Brain microvascular endothelial cell (primary cell): ENCODE results near the gene IGFBP2.

Source experiments
- DNase-seq: peaks from one replicate; pipeline ENCODE4 v3.0.0-alpha.2; 2020
- H3K27ac ChIP-seq: fragments of 250-450 bp; sonication (Bioruptor Pico); 2 replicates; pipeline ENCODE4 v1.5.1; 2020; ENCODE audit warnings: mild to moderate bottlenecking, moderate library complexity
- H3K27me3 ChIP-seq: fragments of 250-450 bp; sonication (Bioruptor Pico); replicated peaks from 2 replicates; pipeline ENCODE4 v1.5.1; 2020; ENCODE audit warnings: mild to moderate bottlenecking
- H3K36me3 ChIP-seq: fragments of 250-450 bp; sonication (Bioruptor Pico); replicated peaks from 2 replicates; pipeline ENCODE4 v1.5.1; 2020; ENCODE audit warnings: mild to moderate bottlenecking
- H3K4me3 ChIP-seq: 2 replicates; pipeline ENCODE4 v1.5.1; 2011; ENCODE audit warnings: low read depth, mild to moderate bottlenecking, control low read depth, low read length, moderate library complexity
- in situ Hi-C: cut with HindIII; loops from 2 replicates; pipeline ENCODE4 v1.10.0; 2017; ENCODE audit warnings: low sequenced_read_pairs, low pct_ligation_motif_present
- TF ChIP-seq, protein P1 (sequence below): IDR thresholded peaks from 2 replicates; pipeline ENCODE4 v1.5.1; 2011; ENCODE audit warnings: low read depth, mild to moderate bottlenecking, moderate library complexity, low read length, control low read depth, inconsistent platforms; ENCODE audit errors: missing control alignments

Gene IGFBP2

DNA sequence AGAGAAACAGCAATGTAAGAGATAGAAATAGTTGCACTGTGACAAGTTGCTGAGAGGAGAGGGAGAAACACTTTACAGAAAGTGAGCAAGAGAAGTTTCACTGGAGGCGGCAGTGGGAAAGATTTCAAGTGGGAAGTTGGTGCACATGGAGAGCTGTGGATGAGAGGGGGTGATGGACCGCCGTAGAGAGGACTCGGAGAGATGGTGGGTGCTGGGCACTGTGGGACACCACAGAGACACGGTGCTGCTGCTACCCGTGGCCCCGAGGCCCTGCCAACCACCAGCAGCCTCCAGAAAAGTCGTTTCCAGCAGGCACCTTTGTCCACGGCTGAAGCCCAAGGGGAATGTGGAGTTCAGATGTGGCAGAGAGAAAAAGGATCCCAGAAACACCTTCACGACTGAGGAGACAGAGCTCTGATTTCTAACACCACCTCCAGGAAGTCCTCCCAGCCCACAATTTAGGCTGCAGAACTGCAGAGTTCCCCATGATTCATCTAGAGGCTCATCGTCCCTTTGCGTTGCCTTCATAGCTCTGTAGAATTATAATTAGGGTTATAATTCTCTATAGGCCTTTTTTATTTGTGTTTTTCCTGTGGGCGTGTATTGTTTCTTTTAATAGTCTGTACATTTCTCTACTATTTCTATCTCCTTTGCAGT is 15.9 kb upstream of the IGFBP2 start:
- no peaks in the 10 kb centered on the region for H3K27me3 ChIP-seq
- H3K27ac ChIP-seq: no peak overlapping the region
- no peak overlapping the region for H3K4me3 ChIP-seq
- TF ChIP-seq, protein P1, sequence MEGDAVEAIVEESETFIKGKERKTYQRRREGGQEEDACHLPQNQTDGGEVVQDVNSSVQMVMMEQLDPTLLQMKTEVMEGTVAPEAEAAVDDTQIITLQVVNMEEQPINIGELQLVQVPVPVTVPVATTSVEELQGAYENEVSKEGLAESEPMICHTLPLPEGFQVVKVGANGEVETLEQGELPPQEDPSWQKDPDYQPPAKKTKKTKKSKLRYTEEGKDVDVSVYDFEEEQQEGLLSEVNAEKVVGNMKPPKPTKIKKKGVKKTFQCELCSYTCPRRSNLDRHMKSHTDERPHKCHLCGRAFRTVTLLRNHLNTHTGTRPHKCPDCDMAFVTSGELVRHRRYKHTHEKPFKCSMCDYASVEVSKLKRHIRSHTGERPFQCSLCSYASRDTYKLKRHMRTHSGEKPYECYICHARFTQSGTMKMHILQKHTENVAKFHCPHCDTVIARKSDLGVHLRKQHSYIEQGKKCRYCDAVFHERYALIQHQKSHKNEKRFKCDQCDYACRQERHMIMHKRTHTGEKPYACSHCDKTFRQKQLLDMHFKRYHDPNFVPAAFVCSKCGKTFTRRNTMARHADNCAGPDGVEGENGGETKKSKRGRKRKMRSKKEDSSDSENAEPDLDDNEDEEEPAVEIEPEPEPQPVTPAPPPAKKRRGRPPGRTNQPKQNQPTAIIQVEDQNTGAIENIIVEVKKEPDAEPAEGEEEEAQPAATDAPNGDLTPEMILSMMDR: no peak
- no peak for DNase-seq
- in situ Hi-C loops: no loop called here
- H3K36me3 ChIP-seq: no peaks in the 10 kb centered on the region

DNA sequence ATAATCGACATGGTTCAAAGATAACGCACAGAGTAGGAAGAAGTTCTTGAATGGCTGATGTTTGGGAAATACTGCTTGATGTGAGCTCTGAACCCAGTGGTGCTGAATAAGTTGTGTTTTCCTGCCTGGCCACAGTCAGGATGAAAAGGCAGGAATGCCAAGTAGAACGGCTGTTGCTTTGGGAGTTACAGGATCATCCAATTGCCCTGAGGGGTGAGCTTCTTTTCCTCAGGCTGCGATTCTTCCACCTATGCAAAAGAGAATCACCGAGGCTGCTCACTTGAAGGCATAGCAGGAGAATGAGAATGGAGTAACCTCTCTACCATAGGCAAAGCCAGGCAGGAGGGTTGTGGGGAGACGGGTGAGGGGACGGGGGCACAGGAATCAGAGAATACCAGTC is 14.4 kb upstream of the IGFBP2 start:
- no peak overlapping the region for H3K27ac ChIP-seq

DNA sequence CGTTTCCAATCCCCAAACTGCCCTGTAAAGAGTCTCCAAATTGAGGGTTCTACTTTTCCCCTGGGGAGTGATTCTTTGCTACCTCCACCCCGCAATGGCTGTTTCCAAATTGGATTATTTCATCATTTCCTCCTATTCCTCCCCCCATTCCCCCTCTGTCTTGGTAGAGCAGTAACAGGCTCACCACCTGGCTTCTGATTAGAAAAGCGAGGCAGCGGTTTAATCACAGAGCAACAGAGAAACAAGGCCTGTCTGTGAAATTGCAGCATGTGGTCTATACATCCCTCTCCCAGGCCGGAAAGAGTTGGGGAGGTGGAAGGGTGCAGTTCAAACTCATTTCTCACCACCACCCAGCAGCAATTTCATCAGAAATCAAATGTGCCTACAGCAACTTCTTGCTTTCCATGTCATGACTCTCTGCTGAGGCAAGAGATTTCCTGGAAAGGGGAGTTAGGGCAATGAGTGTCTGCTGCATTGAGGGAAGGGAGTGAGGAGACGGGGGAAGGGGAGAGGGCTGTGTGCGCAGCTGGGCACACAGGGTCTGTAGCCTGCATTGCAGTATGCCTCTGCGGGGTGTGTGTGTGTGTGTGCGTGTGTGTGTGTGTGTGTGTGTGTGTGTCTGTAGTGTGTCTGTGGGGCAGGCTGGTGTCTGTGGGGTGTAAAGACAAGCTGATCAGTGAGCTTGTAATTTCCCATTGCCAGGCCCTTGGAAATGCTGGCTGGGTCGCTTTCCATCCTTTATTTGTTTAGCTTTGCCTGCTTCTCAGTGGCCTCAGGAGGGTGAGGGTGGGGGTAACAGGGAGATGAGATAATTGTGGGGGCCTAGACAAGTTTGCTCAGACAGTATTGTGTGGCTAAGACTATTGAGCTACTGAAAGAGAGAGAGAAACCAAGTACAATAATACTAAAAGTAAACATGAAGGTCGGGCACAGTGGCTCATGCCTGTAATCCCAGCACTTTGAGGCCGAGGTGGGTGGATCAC is 13.5 kb upstream of the IGFBP2 start:
- Histone ChIP-seq H3K27ac (no peak overlapping the region), H3K27me3 (no peaks in the 10 kb centered on the region), H3K4me3 (no peak overlapping the region), H3K36me3 (no peaks in the 10 kb centered on the region)
- DNase-seq: no peak
- in situ Hi-C loops: no loop called here
- TF ChIP-seq, protein P1: no peak

More for the DNA sequence above, 14.4 kb upstream of the IGFBP2 start:
- DNase-seq: no peak
- TF ChIP-seq, protein P1: no peak
- in situ Hi-C loops: no loop called here
- Histone ChIP-seq H3K27me3 (no peaks in the 10 kb centered on the region), H3K4me3 (no peak overlapping the region), H3K36me3 (no peaks in the 10 kb centered on the region)

DNA sequence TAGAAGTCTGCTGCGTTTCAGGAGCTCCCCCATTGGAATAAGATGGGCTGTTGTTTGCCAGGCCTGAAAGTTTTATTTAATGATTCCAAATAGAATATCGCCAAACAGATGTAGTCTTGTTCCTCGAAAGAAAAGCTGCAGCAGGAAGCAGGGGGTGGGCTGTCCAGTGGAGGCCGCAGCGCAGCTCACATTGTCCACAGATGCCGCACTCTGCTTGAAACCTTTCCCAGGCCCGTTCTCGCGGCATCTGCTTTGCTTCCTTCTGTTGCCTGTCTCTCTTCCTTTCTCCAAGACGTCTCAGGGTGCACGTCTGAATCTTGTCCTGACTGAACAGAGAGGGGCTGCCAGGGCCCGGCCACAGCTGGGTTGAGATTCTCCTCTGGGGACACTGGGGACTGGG is 12.4 kb upstream of the IGFBP2 start:
- Histone ChIP-seq H3K36me3 (no peaks in the 10 kb centered on the region), H3K27me3 (no peaks in the 10 kb centered on the region), H3K4me3 (no peak overlapping the region), H3K27ac (no peak overlapping the region)
- DNase-seq: no peak
- TF ChIP-seq, protein P1: no peak
- in situ Hi-C loops: no loop called here

DNA sequence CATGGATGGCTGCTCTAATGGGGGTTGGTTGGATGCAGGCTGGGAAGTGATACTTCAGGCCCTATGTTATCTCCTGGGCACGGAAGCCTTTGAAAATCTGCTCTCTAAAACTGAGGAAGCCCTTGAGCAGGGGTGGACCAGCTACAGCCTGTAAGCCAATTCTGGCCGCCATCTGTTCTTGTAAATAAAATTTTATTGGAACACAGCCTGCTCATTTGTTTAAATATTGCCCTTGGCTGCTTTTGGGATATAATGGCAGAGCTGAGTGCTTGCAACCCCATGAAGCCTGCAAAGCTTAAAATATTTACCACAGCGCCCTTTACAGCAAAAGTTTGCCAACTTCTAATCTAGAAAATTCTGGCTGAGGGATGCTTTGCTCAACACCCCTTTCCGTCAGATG is 11.9 kb upstream of the IGFBP2 start:
- TF ChIP-seq, protein P1: no peak
- Histone ChIP-seq H3K27ac (no peak overlapping the region), H3K27me3 (no peaks in the 10 kb centered on the region), H3K36me3 (no peaks in the 10 kb centered on the region), H3K4me3 (no peak overlapping the region)
- in situ Hi-C loops: no loop called here
- no peak for DNase-seq
